CD4-positive, CD25-positive, alpha-beta regulatory T cell (primary cell): ENCODE data around the gene GALNT15. TPM values are rescaled to one million over a fixed set of nuclear protein-coding genes. Genes with fewer than 3 reads are reported as not detected.
A peak's percentile ranks its signal among the peaks of the same experiment; 100 is the strongest.

Experiments used
- ATAC-seq, 2 donors: fragments of 150-1000 bp; cut with Tn5 transposase; one replicate each; pipeline ENCODE4 v1.10.0; 2021; ENCODE audit warnings: low read depth in 2 of 2, moderate number of reproducible peaks in 2 of 2, moderate library complexity in 1 of 2
- DNase-seq, 3 donors: peaks; one replicate each; pipeline versions ENCODE4 v3.0.0 to v3.0.0-alpha.2; 2012 to 2022; ENCODE audit warnings: mixed read lengths in 1 of 3
- H3K27ac ChIP-seq: one replicate; pipeline ENCODE4 v1.7.0; 2013; ENCODE audit warnings: mild to moderate bottlenecking, low read length; ENCODE audit not compliant: insufficient read depth, poor library complexity, severe bottlenecking
- H3K27me3 ChIP-seq: one replicate; pipeline ENCODE4 v1.7.0; 2013; ENCODE audit warnings: low read length; ENCODE audit not compliant: control insufficient read depth, insufficient read depth
- H3K36me3 ChIP-seq: one replicate; pipeline ENCODE4 v1.7.0; 2013; ENCODE audit warnings: mild to moderate bottlenecking, low read length, moderate library complexity; ENCODE audit not compliant: control insufficient read depth, insufficient read depth
- H3K4me1 ChIP-seq: 2 replicates; pipeline ENCODE4 v1.7.0; 2013; ENCODE audit warnings: mild to moderate bottlenecking, low read length; ENCODE audit not compliant: insufficient read depth, control insufficient read depth, poor library complexity, severe bottlenecking
- H3K4me3 ChIP-seq: one replicate; pipeline ENCODE4 v1.7.0; 2013; ENCODE audit warnings: low read depth, mild to moderate bottlenecking, low read length, moderate library complexity
- H3K9me3 ChIP-seq, 2 experiments: 1 replicate in 1 of 2; 2 replicates in 1 of 2; pipeline ENCODE4 v1.7.0; 2013; ENCODE audit warnings: low read length in 2 of 2, mild to moderate bottlenecking in 1 of 2, moderate library complexity in 1 of 2; ENCODE audit not compliant: control insufficient read depth in 2 of 2
- H3K27ac Mint-ChIP-seq, 3 donors: one replicate each; pipeline ENCODE4 v1.8.0; 2020 to 2022; ENCODE audit warnings: mild to moderate bottlenecking in 3 of 3, mixed read lengths in 3 of 3, moderate library complexity in 2 of 3
- H3K27me3 Mint-ChIP-seq: one replicate; pipeline ENCODE4 v1.8.0; 2022; ENCODE audit warnings: mild to moderate bottlenecking, mixed read lengths
- H3K36me3 Mint-ChIP-seq: one replicate; pipeline ENCODE4 v1.8.0; 2020; ENCODE audit warnings: mixed read lengths
- H3K4me1 Mint-ChIP-seq, 4 donors: one replicate each; pipeline ENCODE4 v1.8.0; 2020 to 2022; ENCODE audit warnings: mixed read lengths in 4 of 4, mild to moderate bottlenecking in 1 of 4
- H3K4me3 Mint-ChIP-seq, 4 donors: one replicate each; pipeline ENCODE4 v1.8.0; 2020 to 2022; ENCODE audit warnings: mild to moderate bottlenecking in 4 of 4, mixed read lengths in 4 of 4, moderate library complexity in 3 of 4
- H3K9me3 Mint-ChIP-seq, 7 donors: one replicate each; pipeline ENCODE4 v1.8.0; 2020 to 2022; ENCODE audit warnings: mixed read lengths in 7 of 7, mild to moderate bottlenecking in 3 of 7, moderate library complexity in 2 of 7
- polyA plus RNA-seq, 4 donors: library from polyadenylated mRNA; unstranded; fragments of 300-500 nt; fragmentation: Illumina TruSeq; gene quantifications; one replicate each; pipeline ENCODE4 v1.2.3, GENCODE V29; 2021
- total RNA-seq: library from RNA; stranded (reverse); gene quantifications from one replicate; pipeline ENCODE4 v1.2.3, GENCODE V29; 2022

GALNT15 gene
- total and polyA plus RNA-seq, 5 donors from 2014 or later: not detected

- H3K4me1 ChIP-seq: peaks cover 17% of the 10 kb centered on the region
- H3K27ac Mint-ChIP-seq: peak overlapping the region; percentile 98 to 99 (median 99)
- peaks cover 9% of the 10 kb centered on the region for H3K36me3 ChIP-seq
- no peaks in the 10 kb centered on the region for H3K27me3 ChIP-seq
- no peak for DNase-seq
- H3K9me3 ChIP-seq: no peaks in the 10 kb centered on the region
- peaks cover 20 to 47% (median 26%) of the 10 kb centered on the region in 4 donors for H3K4me1 Mint-ChIP-seq
- no peaks in the 10 kb centered on the region for H3K27me3 Mint-ChIP-seq
- H3K27ac ChIP-seq: peak overlapping the region; percentile 94
- peak overlapping the region; percentile 97 to 100 (median 99) for H3K4me3 Mint-ChIP-seq
- ATAC-seq: no peak
- H3K9me3 Mint-ChIP-seq: no peaks in the 10 kb centered on the region
- H3K4me3 ChIP-seq: peak overlapping the region; percentile 96
- H3K36me3 Mint-ChIP-seq: peaks cover 3% of the 10 kb centered on the region
These were observed 90.9 kb downstream of the GALNT15 start for GRCh38 chr3:16265455-16265786.

DNA sequence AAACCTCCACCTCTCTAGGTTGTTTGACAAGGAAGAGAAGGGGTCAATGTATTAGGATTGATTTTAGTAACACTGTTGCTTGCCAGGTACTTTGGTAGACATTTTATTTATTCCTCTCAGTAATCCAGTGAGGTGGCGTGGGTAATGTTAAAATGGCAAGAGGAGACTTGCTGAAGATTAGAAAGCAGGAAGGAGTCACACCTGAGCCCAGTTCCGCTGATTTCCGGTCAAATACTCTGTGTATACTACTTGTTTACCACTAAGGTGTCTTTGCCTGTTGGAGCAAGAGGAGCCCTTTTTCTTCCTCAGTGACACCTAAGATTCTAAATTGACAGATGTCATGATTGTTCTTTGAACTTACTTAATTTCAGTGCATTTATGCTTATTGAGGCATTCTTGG, 92.2 kb downstream of the GALNT15 start:
- peaks cover 6% of the 10 kb centered on the region for H3K36me3 Mint-ChIP-seq
- DNase-seq (no peak), ATAC-seq (no peak)
- H3K9me3 ChIP-seq: no peaks in the 10 kb centered on the region
- H3K4me3 Mint-ChIP-seq: peak overlapping the region; percentile 64 to 99 (median 84)
- H3K27me3 Mint-ChIP-seq: no peaks in the 10 kb centered on the region
- peaks cover 17% of the 10 kb centered on the region for H3K4me1 ChIP-seq
- H3K36me3 ChIP-seq: peaks cover 17% of the 10 kb centered on the region
- no peaks in the 10 kb centered on the region for H3K27me3 ChIP-seq
- no peaks in the 10 kb centered on the region for H3K9me3 Mint-ChIP-seq
- H3K4me3 ChIP-seq: peak overlapping the region; percentile 14
- H3K27ac Mint-ChIP-seq: peak overlapping the region in 2 of 3 donors; percentile 43 to 98
- H3K27ac ChIP-seq: peak overlapping the region; percentile 24
- peaks cover 20 to 45% (median 26%) of the 10 kb centered on the region in 4 donors for H3K4me1 Mint-ChIP-seq

DNA sequence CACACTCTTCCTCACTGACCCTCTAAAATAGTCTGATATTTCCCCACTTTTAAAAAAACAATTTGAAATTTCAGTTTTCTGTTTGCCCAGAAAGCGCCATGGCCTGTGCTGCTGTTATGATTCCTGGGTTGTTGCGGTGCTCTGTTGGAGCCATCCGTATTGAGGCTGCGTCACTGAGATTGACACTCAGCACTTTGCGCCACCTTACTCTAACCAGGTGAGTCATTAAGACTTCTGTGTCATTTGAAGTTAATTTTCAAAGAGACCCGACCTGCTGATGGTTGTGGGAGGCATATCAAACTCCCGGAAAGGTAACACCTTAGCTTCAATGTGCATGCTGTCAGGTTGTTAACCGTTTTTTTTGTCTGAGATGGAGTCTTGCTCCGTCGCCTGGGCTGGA, 96.4 kb downstream of the GALNT15 start:
- no peak overlapping the region for H3K4me3 ChIP-seq
- H3K9me3 ChIP-seq: no peaks in the 10 kb centered on the region
- no peak overlapping the region for H3K27ac ChIP-seq
- H3K27me3 ChIP-seq: no peaks in the 10 kb centered on the region
- peaks cover 22% of the 10 kb centered on the region for H3K36me3 ChIP-seq
- Mint-ChIP-seq H3K36me3 (peaks cover 17% of the 10 kb centered on the region), H3K4me1 (peaks cover 8 to 24% (median 14%) of the 10 kb centered on the region in 4 donors), H3K9me3 (no peaks in the 10 kb centered on the region), H3K4me3 (no peak overlapping the region), H3K27me3 (no peaks in the 10 kb centered on the region), H3K27ac (no peak overlapping the region)
- ATAC-seq (no peak), DNase-seq (no peak)
- H3K4me1 ChIP-seq: peaks cover 3% of the 10 kb centered on the region

DNA sequence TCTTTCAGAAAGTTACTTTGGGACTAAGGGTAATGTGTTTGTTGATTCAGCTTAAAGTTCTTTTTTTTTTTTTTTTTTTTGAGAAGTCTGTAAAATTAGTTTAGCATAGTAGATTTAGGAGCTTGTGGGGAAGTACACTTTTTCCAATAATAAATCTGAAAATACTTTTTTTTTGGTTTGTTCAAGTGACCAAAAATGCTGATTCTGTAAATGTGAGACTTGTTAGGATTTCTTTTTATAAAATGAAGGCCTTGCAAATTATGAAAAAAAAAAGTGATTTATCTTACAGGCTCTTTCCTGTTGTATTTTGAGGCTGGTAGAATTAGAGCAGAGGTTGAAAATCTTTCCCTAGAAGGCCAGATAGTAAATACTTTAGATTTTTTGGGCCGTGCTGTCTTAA, 98.1 kb downstream of the GALNT15 start:
- no peaks in the 10 kb centered on the region for H3K4me1 ChIP-seq
- H3K36me3 Mint-ChIP-seq: peaks cover 20% of the 10 kb centered on the region
- ATAC-seq: no peak

DNA sequence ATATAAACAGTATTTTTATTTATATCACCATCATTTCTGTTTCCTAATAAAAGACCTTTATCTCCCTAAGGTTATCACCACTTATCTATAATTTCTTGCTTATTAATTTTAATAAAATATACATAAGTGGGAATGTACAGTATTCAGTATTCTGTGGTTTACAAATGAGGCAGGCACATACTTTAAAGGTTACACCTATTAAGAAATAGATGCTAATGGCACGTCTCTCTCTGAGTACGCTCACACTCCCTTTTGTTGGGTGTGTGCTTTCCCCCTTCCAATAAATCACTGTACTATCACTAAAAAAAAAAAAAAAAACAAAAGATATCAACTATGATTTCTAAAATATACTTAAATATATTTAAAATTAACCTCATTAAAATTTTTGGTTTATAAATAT, 99.4 kb downstream of the GALNT15 start:
- Histone ChIP-seq H3K4me1 (no peaks in the 10 kb centered on the region), H3K9me3 (no peaks in the 10 kb centered on the region), H3K36me3 (peaks cover 28% of the 10 kb centered on the region), H3K27me3 (no peaks in the 10 kb centered on the region), H3K27ac (no peak overlapping the region), H3K4me3 (no peak overlapping the region)
- ATAC-seq: no peak
- H3K9me3 Mint-ChIP-seq: no peaks in the 10 kb centered on the region
- no peak overlapping the region for H3K27ac Mint-ChIP-seq
- H3K4me1 Mint-ChIP-seq: peaks cover 0 to under 1% (median 0%) of the 10 kb centered on the region in 4 donors
- no peak overlapping the region for H3K4me3 Mint-ChIP-seq
- H3K36me3 Mint-ChIP-seq: peaks cover 21% of the 10 kb centered on the region
- no peak for DNase-seq
- H3K27me3 Mint-ChIP-seq: no peaks in the 10 kb centered on the region

More for the DNA sequence above, 98.1 kb downstream of the GALNT15 start:
- H3K4me1 Mint-ChIP-seq: peaks cover 0 to 7% (median 4%) of the 10 kb centered on the region in 4 donors
- Histone ChIP-seq H3K27me3 (no peaks in the 10 kb centered on the region), H3K27ac (no peak overlapping the region), H3K4me3 (no peak overlapping the region), H3K9me3 (no peaks in the 10 kb centered on the region), H3K36me3 (peaks cover 26% of the 10 kb centered on the region)
- no peaks in the 10 kb centered on the region for H3K27me3 Mint-ChIP-seq
- no peaks in the 10 kb centered on the region for H3K9me3 Mint-ChIP-seq
- no peak overlapping the region for H3K4me3 Mint-ChIP-seq
- DNase-seq: no peak
- H3K27ac Mint-ChIP-seq: no peak overlapping the region

DNA sequence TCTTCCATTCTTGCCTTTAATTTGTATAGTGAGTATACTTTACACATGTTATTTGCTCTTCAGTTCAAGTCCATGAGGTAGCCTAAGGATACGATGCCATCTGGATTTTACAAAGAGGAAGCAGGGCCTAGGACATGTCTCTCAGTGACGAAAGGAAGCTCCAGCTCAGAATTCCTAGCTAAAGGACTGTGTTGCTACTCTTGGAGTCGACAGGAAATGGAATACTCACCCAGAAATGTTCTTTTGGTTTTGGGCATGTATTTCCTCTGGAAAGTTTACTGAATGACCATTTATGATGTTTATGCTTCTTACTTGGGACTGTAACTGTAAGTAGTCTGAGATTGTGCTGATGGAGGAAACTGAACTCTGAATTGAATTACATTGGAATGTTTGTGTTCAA, 103.0 kb downstream of the GALNT15 start:
- H3K9me3 ChIP-seq: no peaks in the 10 kb centered on the region
- no peaks in the 10 kb centered on the region for H3K27me3 ChIP-seq
- H3K4me1 ChIP-seq: no peaks in the 10 kb centered on the region
- H3K27ac ChIP-seq: no peak overlapping the region
- no peak overlapping the region for H3K27ac Mint-ChIP-seq
- no peak overlapping the region for H3K4me3 ChIP-seq
- H3K4me1 Mint-ChIP-seq: peaks cover 0 to 4% (median 0%) of the 10 kb centered on the region in 4 donors
- H3K36me3 Mint-ChIP-seq: peaks cover 16% of the 10 kb centered on the region
- H3K4me3 Mint-ChIP-seq: no peak overlapping the region
- DNase-seq (no peak), ATAC-seq (no peak)
- H3K9me3 Mint-ChIP-seq: no peaks in the 10 kb centered on the region
- H3K36me3 ChIP-seq: peaks cover 11% of the 10 kb centered on the region
- H3K27me3 Mint-ChIP-seq: no peaks in the 10 kb centered on the region

DNA sequence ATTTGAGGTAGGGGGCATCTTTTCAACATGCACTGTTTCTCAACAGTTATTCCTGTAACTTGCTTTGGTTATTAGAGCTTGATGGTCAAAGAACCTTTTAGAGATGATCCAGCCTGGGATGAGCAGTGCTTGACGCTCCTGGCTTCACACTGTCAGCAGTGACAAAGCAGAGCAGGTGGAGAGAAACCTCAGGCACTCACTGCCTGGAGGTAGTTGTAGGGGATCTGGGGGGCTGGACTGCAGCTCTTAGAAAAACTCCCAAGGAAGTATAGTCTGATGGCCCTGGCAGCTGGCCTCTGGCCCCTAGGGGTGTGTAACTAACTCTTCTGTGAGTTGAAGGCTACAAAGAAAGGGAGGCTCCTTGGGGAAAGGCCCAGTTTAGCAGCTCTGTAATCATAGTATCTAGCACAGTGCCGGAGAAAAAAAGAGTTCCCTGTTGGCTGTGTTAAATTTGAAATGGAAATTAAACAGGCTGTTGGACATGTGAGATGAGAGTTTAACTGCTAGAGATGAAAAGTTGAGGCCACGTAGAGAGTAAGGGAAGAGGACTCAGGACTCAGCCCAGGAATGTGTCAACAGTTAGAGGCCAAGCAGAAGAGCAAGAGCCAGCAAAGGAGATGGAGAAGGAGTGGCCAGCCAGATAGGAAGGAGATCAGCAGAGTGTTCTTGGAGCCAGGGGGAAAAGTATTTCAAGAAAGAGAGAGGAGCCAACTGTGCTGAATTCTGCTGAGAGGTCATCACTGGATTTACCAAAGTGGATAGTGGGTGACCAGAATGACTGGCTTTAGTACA, 104.7 kb downstream of the GALNT15 start:
- Mint-ChIP-seq H3K9me3 (no peaks in the 10 kb centered on the region), H3K27ac (no peak overlapping the region), H3K4me1 (peaks cover 0 to 12% (median 5%) of the 10 kb centered on the region in 4 donors), H3K27me3 (no peaks in the 10 kb centered on the region), H3K36me3 (peaks cover 22% of the 10 kb centered on the region), H3K4me3 (no peak overlapping the region)
- no peak overlapping the region for H3K4me3 ChIP-seq
- DNase-seq (no peak), ATAC-seq (no peak)
- no peaks in the 10 kb centered on the region for H3K9me3 ChIP-seq
- H3K27me3 ChIP-seq: no peaks in the 10 kb centered on the region
- no peak overlapping the region for H3K27ac ChIP-seq
- H3K4me1 ChIP-seq: no peaks in the 10 kb centered on the region
- H3K36me3 ChIP-seq: peaks cover 6% of the 10 kb centered on the region

- Mint-ChIP-seq H3K27ac (no peak overlapping the region), H3K4me1 (peaks cover 12 to 26% (median 17%) of the 10 kb centered on the region in 4 donors), H3K9me3 (no peaks in the 10 kb centered on the region), H3K4me3 (no peak overlapping the region), H3K36me3 (peaks cover 17% of the 10 kb centered on the region), H3K27me3 (no peaks in the 10 kb centered on the region)
- Histone ChIP-seq H3K9me3 (no peaks in the 10 kb centered on the region), H3K27ac (no peak overlapping the region), H3K27me3 (no peaks in the 10 kb centered on the region), H3K36me3 (peaks cover 6% of the 10 kb centered on the region), H3K4me1 (peaks cover 12% of the 10 kb centered on the region), H3K4me3 (no peak overlapping the region)
- DNase-seq (no peak), ATAC-seq (no peak)
These were observed 106.2 kb downstream of the GALNT15 start for GRCh38 chr3:16280671-16281070.
